Measurements from ENCODE around the gene SMCR8. TPM values are rescaled to one million over a fixed set of nuclear protein-coding genes. Genes with fewer than 3 reads are reported as not detected.

The SMCR8 gene
- total and polyA plus RNA-seq, 2 of the 4 experiments (the other 2 are of a cell fraction): 7.1 to 10.9 TPM

DNA sequence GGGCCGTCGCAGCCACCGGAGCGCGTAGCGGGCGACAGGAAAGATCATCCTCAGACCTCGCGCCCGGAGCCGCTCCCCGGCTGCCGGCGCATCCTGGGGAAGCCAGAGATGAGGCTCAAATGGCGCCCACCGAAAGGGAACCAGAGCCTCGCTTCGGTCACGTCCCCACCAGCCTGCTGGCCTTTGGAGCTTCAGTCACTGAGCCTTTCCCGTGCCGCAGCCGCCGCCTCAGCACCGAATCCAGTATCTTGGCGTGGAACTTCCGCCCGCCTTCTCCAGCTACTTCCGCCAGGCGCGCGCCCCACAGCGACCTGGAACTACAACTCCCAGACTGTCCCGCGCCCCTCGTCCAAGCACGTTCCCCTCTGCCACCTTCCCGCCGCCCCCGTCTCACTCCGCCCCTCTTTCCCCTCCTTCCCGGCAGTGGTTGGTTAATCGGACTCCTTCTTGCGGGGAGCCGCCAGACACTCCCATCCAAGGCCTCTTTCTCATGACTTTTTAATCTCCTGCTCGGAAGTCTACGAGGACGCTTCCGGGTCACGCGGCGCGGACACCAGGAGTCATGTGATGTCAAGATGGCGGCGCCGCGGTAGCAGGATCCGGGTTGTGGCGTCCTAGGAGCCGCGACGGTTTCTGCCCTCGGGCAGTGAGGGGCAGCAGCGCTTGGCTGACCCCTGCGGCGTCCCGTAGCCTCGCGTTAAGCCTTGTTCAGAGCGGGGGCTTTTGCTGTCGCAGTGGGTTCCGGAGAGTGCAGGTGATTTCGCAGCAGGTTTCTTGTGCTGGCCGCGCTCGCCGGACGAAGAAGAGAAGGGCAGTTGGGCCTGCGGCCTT, at the start of gene SMCR8, which contains the start of gene TOP3A (continued):
- TF ChIP-seq, protein P1, sequence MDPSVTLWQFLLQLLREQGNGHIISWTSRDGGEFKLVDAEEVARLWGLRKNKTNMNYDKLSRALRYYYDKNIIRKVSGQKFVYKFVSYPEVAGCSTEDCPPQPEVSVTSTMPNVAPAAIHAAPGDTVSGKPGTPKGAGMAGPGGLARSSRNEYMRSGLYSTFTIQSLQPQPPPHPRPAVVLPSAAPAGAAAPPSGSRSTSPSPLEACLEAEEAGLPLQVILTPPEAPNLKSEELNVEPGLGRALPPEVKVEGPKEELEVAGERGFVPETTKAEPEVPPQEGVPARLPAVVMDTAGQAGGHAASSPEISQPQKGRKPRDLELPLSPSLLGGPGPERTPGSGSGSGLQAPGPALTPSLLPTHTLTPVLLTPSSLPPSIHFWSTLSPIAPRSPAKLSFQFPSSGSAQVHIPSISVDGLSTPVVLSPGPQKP (IDR thresholded peaks at IDR 0.05; ENCODE audit: borderline replicate concordance, low read depth, low read length): no peak
- peak; percentile 64; the same call in 1 of the 2 replicates for TF ChIP-seq MAZ (IDR thresholded peaks at IDR 0.05; ENCODE audit: borderline replicate concordance, low read depth, low read length)
- no peak for TF ChIP-seq RAD21 (IDR thresholded peaks at IDR 0.05; ENCODE audit: low read length)
- no peak for TF ChIP-seq MAFK (IDR thresholded peaks at IDR 0.05; ENCODE audit: low read depth, low read length)

All from IMR-90 (cell line).